ENCODE results near the gene SMCO1. TPM values are rescaled to one million over a fixed set of nuclear protein-coding genes. Genes with fewer than 3 reads are reported as not detected.

SMCO1 gene, protein sequence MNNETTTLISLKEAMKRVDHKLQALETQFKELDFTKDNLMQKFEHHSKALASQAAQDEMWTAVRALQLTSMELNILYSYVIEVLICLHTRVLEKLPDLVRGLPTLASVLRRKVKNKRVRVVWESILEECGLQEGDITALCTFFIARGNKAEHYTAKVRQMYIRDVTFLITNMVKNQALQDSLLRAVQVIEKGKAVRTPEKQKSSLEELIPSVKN
- not detected in 2 replicates for total RNA-seq

DNA sequence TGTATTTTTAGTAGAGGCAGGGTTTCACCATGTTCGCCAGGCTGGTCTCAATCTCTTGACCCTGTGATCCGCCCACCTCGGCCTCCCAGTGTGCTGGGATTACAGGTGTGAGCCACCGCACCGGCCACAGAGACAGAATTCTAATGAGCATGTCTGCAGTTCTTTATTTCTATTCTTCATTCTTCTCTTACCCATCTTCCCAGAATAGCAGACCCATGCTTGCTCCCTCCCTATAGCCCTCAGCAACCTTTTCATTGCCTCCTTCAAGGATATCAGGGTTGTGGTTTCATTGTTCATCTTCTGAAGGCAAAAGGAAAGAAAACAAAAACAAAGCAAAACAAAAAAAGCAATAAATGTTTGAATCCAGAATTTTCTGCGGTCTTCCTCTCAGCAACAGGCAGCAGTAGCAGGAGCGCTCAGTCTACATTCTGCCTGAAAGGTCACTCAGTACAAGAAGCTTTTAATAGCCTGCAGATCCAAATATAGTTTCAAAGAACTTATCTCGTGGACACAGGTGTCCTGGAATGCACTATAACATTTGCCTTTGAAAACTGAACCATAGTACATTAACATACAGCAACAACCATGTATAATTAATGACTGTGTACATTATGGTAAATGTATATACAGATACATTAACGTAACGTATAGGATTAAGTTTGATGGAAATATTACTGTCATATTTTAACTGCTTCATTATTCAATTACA lies at the start of gene SMCO1:
SMCO1 (minus strand) TSS at position 434 of the 709 bp plus-strand sequence; CDS start at position 297, 137 bp downstream.

DNA sequence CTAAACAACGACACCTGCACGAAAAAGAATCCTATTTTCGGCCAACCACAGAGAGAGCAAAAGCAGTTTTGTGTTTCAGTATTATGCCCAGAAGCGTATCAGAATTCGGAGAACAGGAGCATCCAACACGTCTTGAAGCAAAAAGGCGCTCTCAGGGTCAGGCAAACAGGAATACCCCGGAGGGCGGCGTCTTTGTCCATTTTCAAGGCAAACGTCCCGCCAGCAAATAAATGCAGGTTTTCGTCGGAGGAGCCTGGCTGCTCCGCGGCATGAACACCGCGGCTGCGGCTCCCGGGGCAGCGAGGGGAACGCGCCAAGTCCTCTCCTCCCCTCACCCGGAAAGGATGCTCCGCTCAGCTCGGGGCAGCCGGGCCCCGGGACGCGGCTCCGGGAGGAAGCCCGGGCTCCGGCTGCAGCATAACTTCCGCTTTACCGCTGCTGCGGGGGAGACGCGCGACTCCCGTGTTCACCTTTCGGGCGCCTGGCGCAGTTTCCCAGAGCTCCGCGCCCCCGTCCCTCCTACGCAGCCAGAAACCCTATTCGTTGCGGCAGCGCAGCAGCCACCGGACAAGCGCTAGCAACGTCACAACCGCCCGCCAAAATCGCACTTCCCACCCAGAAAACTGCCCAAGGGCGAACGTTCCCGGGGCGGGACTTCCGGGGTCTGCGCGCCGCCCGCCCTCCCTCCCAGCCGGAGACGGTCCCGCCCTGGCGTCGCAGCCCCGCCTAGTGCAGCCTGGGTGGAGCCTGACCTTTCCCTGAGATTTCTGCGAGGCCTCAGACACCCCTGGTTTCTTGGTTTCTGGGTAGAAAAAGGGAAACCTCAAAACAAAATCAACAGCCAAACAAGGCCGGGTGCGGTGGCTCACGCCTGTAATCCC lies 11.7 kb downstream of the SMCO1 start, which contains the start of gene RNF168:
RNF168 (minus strand) TSS at position 573 of the 881 bp plus-strand sequence. CDS start 595 bp downstream, outside the sequence.

Other genes starting within 250 kb of the SMCO1 start
- 67.3 and 125 TPM in 2 replicates for gene PCYT1A, start 227.6 kb downstream of the SMCO1 start, total RNA-seq
- gene DYNLT2B, start 197.1 kb downstream of the SMCO1 start, total RNA-seq = 10.4 and 11.0 TPM in 2 replicates
- not detected in 2 replicates for gene TM4SF19, start 177.0 kb downstream of the SMCO1 start, total RNA-seq
- gene UBXN7, start 82.9 kb downstream of the SMCO1 start, total RNA-seq = 19.4 and 19.8 TPM in 2 replicates
- gene RNF168, start 11.6 kb downstream of the SMCO1 start, total RNA-seq = 13.2 and 16.7 TPM in 2 replicates
- 4.9 and 7.7 TPM in 2 replicates for gene WDR53, start 53.2 kb upstream of the SMCO1 start, total RNA-seq
- gene FBXO45, start 53.3 kb upstream of the SMCO1 start, total RNA-seq = 4.7 and 5.5 TPM in 2 replicates
- gene NRROS, start 124.3 kb upstream of the SMCO1 start, total RNA-seq = 0.34 and 0.63 TPM in 2 replicates
- gene CEP19, start 196.9 kb upstream of the SMCO1 start, total RNA-seq = 2.5 and 3.8 TPM in 2 replicates
- 6.5 and 7.7 TPM in 2 replicates for gene PIGX, start 197.0 kb upstream of the SMCO1 start, total RNA-seq
- gene PAK2, start 224.5 kb upstream of the SMCO1 start, total RNA-seq = 23.5 and 43.5 TPM in 2 replicates